HG03342 (cell line): ENCODE measurements around the gene LAMP1.
"Not testable (repeated sequence)": the region's sequence is repeated elsewhere in the genome, so short reads cannot be mapped to it uniquely, and the experiment has no call there.

ENCODE experiments used
- ATAC-seq: cut with Tn5 transposase; IDR thresholded peaks from one replicate; pipeline ENCODE4 v1.9.1; 2021; ENCODE audit warnings: mild to moderate bottlenecking, moderate library complexity; ENCODE audit not compliant: unreplicated experiment

Gene LAMP1, protein sequence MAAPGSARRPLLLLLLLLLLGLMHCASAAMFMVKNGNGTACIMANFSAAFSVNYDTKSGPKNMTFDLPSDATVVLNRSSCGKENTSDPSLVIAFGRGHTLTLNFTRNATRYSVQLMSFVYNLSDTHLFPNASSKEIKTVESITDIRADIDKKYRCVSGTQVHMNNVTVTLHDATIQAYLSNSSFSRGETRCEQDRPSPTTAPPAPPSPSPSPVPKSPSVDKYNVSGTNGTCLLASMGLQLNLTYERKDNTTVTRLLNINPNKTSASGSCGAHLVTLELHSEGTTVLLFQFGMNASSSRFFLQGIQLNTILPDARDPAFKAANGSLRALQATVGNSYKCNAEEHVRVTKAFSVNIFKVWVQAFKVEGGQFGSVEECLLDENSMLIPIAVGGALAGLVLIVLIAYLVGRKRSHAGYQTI

DNA sequence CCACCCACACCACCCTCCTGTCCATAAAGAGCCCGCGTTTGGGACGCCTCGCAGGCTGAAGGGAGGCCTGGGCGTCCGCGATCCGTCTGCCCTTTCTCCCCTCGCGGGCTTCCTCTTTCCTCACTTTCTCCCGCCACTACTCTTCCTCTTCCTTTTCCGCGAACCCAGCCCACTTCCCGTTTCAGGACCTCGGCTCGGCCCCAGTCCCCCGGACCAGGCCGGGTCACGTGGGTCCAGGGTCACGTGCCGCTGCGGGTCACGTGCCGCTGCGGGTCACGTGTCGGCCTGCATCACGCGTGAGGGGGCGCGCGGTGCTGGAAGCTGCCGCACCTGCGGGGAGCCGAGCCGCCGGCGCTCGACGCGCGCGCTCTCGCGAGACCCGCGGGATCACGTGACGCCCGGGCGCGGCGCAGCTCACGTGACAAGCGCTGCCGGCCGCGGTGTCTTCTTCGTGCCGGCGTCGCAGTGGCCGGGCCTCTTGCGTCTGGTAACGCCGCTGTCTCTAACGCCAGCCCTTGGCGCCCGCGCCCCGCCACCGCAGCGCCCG, at the start of gene LAMP1:
Gene LAMP1 (plus strand): TSS at position 417 of the 547 bp plus-strand sequence. CDS start 196 bp downstream, outside the sequence.
- ATAC-seq: peak; percentile 75

DNA sequence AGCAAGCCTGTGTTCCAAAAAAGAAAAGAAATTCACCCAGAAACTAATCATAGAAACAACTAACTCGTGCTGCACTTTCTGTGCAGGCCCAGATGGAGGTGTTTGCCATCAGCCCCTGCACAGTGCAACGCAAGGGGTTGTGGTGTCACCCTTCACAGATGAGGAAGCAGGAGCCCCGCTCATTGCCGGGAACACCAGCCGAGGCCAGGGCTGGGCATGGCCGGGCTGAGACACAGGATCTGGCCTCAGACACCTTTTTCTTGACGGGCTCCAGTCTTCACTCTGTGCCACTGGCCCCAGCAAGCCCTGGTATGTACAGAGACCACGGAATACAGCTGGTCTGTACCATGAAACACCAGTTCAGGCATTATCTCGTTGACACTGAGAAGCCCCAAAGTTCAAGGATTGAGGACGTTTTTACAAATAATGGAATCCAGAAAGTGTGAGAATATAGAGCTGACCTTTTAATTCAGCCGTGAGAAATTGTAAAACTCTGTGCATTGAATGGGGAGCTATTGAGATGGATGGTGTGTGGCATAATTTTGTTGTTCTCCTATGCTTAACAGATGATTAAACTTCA, 44.4 kb upstream of the LAMP1 start:
- ATAC-seq: no peak

DNA sequence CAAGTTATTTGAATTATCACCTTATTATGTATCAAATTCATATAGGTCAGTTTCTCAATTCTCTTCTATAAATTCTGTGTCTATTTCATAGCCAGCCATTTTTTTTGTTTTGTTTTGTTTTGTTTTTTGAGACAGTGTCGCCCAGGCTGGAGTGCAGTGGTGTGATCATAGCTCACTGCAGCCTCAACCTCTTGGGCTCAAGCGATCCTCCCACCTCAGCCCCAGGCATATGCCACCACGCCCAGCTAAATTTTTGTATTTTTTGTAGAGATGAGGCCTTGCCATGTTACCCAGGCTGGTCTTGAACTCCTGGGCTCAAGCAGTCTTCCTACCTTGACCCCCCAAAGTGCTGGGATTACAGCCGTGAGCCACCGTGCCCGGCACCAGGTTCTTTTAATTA, 39.1 kb upstream of the LAMP1 start:
- not testable (repeated sequence) for ATAC-seq

DNA sequence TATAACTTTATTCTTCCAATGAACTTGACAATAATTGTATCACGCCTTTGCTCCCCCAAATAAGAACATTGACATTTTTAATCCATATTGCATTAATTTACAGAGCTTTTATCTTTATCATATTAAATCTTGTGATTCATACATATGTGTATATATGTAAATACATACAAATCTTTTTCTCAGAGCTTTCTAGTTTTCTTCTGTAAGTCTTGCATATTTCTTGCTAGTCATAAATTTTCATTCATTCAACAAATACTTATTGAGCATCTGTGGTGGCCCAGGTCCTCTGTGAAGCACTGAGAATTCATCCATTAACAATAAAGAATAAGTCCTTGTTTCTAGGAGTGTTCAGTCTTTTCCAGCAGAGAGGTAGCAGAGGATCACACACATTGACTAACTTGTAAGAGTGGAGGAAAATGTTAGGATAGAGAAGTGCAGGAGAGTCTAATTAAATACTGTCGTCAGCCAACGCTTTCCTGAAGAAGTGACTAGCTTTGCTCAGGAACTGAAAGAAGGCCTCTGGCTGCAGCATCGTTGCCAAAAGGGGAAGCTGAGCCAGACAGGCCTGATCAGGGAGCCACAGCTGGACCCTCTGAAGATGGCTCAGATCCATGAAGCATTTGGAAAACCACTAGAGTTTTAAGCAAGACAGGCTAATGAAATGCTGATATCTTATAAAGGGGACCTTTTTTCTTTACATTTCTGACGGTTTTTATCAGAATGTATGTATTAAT, 38.6 kb upstream of the LAMP1 start:
- no peak for ATAC-seq

DNA sequence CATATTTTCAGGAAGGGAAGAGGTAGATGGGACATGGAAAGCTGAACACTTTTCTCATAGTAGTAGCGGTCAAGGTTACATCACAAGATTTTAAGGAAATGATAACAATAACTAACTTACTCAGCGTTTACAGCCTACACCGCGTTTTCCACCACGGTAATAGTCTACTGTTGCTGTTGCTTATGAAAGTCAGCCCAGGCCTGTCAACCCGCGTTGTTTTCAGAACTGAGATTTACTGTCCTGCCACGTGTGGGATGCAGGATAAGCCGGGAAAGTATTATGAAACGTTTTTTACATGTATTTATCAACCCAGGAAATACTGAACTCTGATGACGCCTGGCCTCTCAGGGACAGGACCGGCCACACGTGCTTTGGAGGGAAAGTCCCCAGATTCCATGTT, 36.0 kb upstream of the LAMP1 start:
- ATAC-seq: no peak

DNA sequence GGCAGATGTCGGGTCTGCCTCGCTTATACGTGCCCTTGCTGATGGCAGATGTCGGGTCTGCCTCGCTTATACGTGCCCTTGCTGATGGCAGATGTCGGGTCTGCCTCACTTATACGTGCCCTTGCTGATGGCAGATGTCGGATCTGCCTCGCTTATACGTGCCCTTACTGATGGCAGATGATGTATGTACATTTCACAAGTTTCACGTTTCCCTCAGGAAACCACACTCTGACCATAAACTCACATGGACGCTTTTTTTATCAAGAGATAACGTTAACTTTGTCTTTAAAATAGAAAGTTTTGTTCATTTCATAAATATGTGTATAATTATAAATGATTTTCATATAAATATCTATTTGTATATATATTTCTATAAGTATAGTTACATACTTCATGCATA, 34.0 kb upstream of the LAMP1 start:
- not testable (repeated sequence) for ATAC-seq

DNA sequence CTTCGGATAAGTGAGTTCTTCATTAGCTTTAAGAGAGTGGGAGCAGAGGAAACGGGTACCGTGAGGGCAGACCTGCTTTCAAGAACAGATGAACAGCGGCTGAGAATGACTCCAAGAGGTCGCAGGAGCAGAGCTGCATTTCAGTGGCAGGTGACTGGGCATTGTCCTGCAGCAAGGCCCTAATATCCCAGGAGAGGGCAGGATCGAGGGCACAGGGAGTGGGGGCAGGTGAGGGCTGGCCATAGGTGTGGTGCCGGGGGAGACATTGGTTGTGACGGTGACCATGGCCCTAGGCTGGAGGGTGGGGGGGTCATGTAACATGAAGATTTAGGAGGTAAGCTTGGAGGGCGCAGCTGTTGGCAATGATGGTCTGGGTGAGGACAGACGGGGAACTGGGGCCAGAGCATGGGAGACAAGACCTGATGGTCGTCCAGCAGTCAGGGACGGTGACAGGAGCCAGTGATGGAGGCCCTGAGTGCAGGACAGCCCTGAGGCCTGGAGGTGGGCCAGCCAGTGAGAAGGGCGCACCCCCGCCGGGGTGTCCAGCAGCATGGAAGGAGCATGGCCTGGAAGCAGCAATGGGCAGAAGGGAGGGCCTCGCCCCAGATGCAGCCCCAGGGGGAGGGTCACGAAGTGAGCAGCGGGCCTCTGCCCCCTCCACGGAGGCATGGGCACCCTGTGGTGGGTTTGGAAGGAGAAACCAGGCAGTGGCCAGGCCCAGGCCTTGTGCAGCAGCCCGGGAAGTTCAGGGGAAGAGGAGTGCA, 29.2 kb upstream of the LAMP1 start:
- ATAC-seq: no peak

DNA sequence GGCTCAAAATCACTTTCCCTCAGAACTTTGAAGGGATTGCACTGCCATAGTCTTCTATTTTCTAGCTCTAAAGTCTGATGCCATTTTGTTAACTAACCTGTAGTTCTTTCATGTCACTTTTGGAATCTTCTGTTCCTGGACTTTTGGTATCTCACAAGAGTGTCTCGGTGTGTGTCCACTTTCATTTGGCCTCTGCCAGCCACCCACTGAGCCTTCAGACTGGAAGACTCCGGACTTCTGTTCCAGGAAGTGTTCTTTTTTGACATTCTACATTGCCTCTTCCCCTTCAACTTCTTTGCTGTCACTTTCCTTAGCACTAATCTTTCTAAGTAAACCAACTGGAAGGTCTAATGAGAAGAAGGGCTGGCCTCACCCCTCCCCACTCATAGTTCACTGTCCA, 25.0 kb upstream of the LAMP1 start:
- ATAC-seq: no peak

DNA sequence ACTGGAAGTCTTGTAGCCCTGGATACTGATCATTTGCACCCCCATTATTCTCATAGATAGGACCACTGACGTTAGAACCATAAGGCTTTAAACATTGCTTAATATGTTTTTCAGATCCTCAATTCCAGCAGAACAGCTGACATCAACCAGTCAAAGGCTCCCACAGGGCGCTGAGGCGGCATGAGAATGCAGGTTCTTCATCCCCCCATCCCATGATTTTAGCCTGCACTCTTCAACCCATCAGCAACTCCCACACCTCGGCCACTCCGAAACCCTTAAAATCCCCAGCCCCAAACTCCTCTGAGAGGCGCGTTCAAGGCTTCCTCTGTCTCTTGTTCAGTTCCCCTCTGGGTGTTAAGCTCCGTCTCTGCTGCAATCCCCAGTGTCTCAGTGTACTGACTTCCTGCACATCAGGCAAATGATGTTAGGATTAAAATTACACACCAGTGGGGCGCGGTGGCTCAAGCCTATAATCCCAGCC, 24.3 kb upstream of the LAMP1 start:
- no peak for ATAC-seq

DNA sequence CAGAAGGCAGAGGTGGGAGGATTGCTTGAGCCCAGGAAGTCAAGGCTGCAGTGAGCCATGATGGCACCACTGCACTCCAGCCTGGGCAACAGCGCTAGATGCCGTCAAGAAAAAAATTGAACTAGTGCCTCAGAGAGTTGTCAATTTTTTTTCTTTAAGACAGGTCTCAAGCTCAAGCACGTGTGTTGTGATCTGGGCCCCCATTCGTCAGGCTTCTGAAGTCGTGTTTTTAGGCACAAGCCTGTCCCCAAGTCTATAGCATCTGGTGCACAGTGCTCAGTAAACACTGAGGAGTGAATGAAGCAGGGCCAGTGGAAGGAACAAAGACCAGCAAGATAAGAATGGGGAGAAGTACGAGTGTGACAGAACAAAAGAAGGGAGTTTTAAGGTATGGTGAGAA, 23.7 kb upstream of the LAMP1 start:
- ATAC-seq: no peak

DNA sequence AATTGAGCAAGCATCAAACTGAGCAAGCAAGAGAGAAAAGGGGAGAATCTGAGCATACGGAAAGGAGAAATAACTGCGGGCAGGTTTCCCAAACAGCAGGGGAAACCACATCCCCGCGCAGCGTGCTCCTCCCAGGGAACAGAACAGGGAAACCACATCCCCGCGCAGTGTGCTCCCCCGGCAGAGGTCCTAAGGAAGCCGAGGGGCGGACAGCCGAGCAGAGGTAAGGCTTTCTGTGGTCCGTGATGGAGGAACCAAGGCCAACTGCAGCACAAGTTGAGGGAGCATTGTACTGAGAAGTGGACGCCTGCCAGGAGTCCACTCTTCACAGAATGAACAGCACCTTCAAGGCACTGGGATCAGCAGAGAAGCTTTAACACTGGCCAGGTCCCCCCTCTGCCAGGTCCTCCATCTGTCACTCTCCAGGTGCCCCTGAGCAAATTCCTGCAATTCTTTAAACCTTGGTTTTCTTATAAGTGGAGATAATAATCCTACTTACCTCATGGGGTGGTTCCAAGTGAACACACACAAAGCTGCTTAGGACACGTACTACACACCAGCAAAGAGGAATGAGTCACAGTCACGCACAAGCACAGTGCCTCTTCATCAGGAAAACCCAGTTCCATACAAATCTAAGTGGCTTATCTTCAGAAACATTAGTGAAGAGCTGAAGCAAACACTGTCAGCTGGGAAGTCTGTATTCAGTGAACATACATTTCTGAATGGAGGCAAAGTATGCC, 23.0 kb upstream of the LAMP1 start:
- no peak for ATAC-seq

DNA sequence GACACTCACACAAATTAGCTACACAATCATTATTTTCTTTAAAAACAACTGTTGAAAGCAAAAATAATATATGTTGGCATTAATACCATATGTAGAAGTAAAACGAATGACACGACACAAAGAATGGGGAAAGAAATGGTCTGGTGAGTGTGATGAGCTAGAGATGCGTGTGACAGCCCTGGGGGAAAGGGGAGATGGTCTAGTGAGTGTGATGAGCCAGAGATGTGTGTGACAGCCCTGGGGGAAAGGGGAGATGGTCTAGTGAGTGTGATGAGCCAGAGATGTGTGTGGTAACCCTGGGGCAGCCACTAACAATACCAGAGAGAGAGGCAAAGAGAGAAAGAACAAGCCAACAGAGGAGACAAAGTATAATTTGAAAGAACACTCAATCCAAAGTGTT, 22.3 kb upstream of the LAMP1 start:
- ATAC-seq: no peak

DNA sequence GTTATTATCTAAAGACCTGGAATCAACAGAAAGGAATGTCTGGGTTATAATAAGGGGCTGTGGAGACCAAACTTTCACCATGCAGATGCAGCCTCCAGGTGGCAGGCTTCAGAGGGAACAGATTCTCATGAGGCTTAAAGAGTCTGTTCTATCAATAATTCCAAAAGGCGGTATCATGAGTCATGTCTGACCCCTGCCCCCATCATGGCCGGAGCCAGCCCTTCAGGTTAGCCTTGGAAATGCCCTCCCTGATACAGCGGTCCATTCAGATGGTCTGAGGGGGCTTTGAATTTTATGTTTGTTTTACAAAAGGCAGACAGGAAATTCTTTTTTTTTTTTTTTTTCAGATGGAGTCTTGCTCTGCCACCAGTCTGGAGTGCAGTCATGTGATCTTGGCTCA, 21.7 kb upstream of the LAMP1 start:
- ATAC-seq: no peak

DNA sequence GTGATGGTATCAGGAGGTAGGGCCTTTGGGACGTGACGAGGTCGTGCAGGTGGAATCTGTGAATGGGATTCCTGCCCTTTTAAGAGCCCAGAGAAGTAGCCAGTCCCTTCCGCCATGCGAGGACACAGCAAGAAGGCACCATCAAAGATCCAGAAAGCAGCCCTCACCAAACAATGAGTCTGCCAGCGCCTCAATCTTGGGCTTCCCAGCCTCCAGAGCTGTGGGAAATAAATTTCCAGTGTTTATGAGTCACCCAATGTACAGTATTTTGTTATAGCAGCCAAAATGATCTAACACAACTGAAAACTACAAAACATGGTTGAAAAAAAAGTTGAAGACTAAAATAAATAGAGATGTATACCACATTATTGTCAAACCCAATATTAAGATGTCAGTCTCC, 16.9 kb upstream of the LAMP1 start:
- no peak for ATAC-seq

DNA sequence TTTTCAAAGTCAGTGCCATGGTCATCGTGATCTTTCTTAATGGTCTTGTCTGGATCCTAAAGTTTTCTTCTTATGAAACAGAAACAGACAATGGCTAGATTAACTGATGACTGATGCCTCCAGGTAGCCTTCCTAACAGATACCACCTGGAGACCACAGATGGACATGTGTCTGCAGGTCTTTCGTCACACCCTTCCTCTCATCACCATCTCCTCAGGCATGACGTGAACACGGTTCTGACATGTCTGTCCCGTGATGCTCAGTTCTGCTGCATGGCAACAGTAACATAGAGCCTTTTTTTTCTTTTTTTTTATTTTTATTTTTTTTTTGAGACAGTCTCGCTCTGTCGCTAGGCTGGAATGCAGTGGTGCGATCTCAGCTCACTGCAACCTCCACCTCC, 13.1 kb upstream of the LAMP1 start:
- ATAC-seq: no peak

DNA sequence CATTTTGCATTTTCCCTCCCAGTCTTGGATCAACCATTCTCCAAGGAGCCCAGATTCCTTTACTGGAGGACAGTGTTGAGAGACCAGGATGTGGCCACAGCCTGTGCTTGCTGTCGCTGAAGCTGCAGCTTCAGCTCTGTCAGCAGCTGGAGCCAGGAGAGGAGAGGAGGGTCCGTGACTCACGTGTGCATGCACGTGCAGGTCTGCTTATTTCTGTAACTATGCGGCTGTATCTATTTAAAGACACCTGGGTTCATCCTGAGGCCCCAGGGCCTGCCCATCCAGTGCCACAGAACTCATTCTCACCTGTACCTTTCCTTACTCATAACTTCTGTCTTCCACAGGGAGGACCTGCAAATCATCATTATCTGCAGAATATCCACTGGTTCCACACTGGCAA, 8.2 kb upstream of the LAMP1 start:
- ATAC-seq: no peak

DNA sequence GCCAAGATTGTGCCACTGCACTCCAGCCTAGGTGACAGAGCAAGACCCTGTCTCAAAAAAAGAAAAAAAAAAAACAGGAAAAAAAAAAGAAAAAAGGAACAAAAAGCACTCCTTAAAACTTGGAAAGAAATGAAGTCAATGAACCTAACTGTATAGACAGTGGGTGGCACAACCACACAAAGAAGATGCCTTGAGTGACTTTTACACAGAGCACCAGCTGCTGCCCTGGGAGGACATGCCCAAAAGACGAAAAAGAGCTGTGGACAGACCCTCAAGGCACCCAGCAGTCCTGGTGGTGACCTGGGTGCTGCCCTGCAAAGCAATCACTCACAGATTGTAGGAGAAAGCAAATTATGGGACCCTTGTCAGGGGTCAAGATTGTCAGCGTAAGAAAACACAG, 5.9 kb upstream of the LAMP1 start:
- ATAC-seq: no peak

DNA sequence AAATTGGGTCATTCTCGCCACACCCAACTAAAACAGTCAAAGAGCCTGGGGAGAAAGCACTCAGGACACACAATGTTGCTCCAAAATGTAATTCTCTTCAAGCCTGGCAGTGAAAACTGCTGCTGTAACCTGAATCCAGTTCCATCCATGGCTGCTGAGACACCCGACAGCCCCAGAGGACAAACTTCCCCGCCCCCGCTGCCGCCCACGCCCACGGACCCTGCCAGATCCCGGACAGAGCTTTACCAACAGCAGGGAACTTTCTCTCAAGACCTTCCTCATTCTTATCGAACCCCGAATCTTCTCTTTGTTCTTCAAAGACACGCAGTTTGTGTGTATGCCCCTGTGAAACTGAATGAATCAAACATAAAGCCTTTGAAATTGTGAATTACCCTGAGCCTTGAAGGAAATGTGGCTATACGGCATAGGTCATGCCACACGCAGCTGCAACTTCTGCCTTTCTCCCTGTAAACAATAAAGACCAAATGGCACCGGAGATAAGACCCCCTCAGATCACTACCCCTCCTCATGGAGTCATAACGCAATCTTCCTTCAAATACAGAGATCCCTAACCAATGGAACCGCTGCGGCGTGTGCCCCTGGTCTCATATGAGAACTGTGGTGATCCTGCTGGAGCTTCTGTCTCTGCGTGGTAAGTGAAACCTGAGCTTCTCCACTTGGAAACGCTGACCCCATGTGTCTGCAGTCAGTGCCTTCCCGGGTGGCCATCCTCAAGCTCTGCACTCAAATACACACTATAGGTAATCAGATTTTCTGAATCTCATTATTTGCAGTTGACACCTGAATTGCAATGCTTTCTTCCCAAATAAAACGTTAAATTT, 4.8 kb upstream of the LAMP1 start:
- ATAC-seq: no peak

DNA sequence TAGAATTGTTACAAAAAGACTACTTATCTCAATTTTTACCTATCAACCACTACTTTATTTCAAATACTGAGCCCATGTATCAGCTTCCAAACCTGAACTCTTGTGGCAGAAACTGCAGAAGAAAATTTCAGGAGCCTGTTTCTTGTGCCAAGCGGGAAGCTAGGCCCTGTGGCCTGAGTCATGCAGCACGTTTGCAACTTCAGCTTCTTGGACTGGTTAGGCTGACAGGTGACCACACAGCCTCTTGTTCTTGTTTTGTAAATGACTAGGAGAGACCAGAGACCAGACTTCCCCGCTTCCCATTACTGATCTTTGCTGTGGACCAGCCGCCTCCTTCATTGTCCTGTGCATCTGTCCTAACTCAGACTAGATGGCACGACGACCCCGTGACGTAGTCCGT, 3.4 kb upstream of the LAMP1 start:
- ATAC-seq: no peak
